ENCODE measurements around the gene SNX14.
"Not testable (repeated sequence)": the region's sequence is repeated elsewhere in the genome, so short reads cannot be mapped to it uniquely, and the experiment has no call there.

SNX14 gene

DNA sequence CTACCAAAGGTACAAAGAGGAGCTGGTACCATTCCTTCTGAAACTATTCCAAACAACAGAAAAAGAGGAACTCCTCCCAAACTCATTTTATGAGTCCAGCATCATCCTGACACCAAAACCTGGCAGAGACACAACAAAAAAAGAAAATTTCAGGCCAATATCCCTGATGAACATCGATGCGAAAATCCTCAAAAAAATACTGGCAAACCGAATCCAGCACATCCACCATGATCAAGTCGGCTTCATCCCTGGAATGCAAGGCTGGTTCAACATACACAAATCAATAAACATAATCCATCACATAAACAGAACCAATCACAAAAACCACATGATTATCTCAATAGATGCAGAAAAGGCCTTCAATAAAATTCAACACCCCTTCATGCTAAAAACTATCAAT is 10.8 kb downstream of the SNX14 start:
- not testable (repeated sequence) for DNase-seq

DNA sequence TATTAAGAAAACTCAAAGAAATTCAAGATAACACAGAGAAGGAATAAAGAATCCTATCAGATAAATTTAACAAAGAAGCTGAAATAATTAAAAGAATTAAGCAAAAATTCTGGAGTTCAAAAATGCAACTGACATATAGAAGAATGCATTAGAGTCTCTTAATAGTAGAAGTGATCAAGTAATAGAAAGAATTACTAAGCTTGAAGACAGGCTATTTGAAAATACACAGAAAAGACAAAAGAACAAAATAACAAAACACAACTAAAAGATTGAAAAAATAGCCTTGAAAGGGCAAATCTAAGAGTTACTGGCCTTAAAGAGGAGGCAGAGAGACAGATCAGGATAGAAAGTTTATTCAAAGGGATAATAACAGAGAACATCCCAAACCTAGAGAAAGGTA is 12.1 kb downstream of the SNX14 start:
- DNase-seq = no peak

DNA sequence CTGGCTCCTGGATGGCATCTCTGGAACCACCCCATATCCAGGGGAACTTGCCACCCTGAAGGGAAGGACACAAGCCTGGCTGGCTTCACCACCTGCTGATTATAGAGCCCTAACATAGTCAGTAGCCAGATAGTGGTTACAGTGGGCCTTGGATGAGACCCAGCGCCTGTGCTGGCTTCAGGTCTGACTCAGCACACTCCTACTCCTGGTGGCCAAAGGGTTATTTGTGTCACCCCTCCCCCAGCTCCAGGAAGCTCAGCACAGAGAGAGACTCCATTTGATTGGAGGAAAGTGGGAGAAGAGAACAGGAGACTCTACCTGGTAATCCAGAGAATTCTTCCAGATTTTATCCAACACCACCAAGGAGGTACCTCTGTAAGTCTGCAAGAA is 12.8 kb downstream of the SNX14 start:
- DNase-seq = peak; percentile 32

DNA sequence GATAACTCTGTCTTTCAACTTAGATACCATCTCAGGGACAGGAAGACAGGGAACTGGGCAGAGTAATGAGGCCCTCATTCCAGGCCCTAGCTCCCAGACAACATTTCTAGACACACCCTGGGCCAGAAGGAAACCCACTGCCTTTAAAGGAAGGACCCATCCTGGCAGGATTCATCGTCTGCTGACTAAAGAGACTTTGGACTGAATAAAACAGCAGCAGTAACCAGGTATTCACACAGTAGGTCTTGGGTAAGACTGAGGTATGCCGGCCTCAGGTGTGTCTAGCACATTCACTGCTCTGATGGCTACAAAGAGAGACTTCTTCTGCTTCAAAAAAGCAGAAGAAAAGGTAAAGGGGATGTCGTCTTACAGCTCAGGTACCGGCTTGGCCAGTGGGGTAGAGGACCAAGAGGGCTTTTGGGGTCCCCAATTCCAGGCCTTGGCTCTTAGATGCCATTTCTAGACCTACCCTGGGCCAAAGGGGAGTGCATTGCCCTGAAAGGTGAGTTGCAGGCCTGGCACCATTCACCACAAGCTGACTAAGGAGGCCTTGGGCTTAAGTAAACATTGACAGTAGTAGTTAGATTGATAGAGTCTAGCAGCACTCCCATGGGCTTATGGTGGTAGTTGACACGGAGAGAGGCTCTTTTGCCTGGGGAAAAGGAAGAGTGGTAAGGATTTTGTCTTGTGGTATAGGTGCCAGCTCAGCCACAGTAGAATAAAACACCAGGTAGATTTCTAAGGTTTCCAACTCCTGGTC is 13.4 kb downstream of the SNX14 start:
- DNase-seq = peak; percentile 7

- no peak for DNase-seq
These were observed 14.1 kb downstream of the SNX14 start for GRCh38 chr6:85579581-85579980.

DNA sequence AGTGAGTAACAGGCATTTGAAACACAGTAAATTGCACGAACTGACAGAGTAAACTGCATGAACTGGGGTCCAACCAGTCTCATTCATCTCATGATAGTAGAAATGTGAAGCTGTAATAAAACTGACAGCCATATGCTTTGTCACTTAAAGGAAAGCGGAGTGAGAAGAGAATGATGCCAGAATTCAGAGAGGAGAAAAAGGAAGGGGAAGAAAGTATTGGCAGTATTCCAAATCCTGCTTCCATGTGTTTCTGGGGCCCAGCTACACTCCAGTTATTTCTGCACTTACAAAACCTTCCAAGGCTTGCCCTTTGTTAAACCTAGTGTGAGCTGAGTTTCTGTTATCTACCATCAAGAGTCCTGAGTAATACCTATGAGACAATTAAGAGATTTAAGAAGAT is 17.2 kb downstream of the SNX14 start:
- no peak for DNase-seq

DNA sequence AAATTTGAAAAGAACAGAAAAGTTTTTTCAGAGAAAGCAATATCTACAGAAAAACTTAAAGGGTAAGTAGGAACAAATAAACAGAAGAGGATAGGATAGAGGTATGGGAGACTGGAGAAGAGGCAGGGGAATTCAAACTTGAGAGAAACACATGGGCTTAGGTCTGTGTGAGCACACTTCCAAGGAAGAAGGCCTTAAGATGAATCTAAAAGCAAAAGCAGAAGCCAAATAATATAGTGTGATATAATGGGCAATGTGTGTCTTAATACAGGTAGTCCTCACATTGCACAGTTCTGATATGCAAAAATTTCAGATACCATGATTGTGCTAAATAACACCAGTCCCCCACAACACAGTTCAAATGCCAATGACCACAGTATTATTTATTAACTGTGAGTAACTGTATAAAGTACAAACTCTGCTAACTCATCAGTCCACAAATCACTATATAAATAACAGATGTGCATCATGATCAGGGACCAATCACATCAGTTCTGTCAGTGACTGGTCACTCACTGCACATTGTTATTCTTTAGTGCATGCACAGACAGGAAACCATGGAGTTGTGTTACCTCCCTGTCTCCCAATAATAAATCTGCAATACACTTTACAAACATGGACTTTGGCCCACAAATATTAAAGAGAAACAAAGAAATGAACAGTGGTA is 18.6 kb downstream of the SNX14 start:
- DNase-seq = peak; percentile 79

DNA sequence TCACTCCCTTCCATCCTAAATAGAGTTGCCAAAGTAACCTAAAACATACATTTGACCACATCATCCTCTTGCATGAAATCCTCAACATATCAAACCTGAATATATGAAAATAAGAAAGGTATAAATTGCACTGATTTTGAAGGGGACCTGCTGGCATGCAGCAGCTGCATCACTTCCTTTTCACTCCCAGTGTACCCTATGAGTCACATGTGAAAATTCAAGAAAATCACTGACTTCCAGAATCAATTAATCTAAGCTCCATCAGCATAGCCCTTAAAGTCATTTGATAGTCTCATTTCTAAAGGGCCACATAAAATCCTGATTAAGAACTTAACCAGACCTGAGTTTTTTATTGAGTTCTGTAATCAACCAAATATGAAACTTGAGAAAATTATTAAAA is 24.3 kb downstream of the SNX14 start:
- peak; percentile 17 for DNase-seq

DNA sequence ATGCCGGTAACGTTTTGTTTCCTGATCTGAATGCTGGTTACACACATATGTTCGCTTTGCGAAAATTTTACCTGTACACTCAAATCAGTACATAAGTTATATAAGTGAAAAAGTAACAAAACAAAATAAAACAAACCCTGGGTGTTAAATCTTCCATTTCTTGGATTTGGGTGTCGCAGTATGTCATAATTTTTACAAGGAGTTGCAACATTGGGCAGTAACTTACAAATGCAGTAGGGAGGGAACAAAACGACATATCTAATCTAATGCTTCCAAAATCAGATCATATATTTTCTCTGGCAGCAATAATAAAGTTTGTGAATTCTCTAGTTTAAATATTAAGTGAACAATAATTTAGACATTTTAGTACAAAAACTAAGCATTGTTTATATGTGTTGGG is 25.2 kb downstream of the SNX14 start:
- no peak for DNase-seq

DNA sequence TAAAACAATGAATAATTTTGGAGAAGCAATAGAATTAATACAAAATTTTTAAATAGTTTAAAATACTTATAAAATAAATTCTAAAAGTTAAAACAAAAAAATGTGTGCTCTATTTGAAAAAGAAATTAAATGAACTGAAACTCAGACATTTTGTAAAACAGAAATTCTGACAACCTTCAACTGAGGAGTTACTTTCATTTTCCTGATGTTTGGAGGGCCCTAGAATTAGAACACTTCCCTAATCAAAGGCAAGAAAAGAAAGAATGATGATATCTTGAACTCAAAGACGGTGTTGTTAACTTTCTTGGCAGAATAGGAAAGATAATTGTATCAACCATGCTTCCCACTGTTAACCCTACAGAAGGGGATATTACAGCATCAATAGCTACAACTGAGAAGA is 27.9 kb downstream of the SNX14 start:
- DNase-seq = no peak

DNA sequence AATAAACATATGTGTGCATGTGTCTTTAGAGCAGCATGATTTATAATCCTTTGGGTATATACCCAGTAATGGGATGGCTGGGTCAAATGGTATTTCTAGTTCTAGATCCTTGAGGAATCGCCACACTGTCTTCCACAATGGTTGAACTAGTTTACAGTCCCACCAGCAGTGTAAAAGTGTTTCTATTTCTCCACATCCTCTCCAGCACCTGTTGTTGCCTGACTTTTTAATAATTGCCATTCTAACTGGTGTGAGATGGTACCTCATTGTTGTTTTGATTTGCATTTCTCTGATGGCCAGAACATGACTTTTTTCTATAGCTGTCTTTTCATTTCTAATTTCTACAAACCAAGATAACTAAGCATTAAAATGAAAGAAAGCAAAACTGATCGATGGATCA is 29.4 kb downstream of the SNX14 start:
- DNase-seq = not testable (repeated sequence)

- DNase-seq = no peak
These were observed 31.8 kb downstream of the SNX14 start for GRCh38 chr6:85561750-85562357.

- no peak for DNase-seq
These were observed 36.5 kb downstream of the SNX14 start for GRCh38 chr6:85556992-85557668.

GRCh38 chr6:85552652-85553051 is 41.0 kb downstream of the SNX14 start:
- DNase-seq = no peak

GRCh38 chr6:85551264-85551663 is 42.4 kb downstream of the SNX14 start:
- peak; percentile 1 for DNase-seq

GRCh38 chr6:85547719-85548118 is 45.9 kb downstream of the SNX14 start:
- DNase-seq = no peak

DNA sequence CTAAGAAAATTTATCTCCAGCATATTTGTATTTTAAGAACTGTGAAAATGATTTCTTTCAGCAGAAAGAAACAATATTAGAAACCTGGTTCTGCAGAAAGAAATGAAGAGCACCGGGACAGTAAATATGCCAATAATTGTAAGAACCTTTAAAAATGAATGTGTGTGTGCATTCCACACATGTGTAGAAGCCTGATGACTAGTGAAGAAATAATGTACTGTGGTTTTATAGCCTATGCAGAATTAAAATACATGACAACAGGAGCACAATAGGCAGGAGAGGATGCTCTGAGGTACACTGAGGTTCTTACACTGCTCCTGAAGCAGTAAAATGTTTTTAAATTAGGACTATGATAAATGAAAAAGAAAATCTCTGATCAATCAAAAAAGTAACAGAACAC is 48.9 kb downstream of the SNX14 start:
- DNase-seq = peak; percentile 40

DNA sequence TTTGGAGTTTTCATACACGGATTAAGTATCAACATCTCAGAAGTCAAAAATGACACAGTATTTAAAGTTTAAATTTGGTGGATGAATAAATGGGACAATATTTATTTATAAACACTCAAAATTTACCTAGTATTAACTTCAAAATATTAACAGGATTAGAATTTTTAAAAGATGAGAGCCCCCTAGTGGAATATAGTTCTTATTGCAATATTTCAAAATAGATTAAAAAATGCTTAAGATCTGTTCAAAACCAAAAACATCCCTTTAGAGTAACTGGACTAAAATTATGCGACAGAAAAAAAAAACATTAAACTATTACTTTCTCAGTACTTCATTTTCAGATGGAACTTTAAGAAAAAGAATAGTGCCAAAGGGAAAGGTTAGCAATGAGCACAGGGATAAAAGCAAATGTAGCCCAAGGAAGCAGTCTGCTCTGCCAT is 56.6 kb downstream of the SNX14 start:
- peak; percentile 17 for DNase-seq

DNA sequence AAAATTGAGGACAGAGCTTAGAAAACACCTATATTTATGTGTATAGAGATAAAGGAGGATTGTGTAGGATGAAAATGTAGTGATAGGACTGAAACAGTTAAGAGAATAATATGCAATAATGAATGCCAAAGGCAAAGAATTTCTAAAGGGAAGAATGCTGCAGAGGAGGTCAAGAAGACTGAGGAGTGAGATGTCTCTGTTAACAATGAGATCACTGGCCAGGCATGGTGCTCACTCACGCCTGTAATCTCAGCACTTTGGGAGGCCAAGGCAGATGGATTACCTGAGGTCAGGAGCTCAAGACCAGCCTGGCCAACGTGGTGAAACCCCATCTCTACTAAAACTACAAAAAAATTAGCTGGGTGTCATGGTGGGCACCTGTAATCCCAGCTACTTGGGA is 69.4 kb downstream of the SNX14 start:
- DNase-seq = not testable (repeated sequence)

DNA sequence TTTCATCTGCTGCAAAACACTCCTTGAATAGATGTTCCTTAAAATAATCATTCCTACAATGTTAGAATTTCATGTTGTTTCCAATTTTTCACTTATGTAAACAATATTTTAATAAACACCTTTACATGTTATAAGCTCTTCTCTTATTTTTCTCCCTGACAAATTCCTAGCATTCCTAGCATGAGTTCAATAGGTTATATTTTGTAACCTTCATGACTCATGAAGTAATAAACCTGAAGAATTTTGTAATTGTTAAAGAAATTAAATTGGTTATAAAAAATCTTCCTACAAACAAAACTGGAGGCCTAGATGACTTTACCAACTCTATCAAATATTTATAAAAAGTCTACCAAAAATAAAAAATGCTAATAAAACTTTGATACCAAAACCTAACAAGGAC is 77.5 kb downstream of the SNX14 start:
- peak; percentile 5 for DNase-seq

DNA sequence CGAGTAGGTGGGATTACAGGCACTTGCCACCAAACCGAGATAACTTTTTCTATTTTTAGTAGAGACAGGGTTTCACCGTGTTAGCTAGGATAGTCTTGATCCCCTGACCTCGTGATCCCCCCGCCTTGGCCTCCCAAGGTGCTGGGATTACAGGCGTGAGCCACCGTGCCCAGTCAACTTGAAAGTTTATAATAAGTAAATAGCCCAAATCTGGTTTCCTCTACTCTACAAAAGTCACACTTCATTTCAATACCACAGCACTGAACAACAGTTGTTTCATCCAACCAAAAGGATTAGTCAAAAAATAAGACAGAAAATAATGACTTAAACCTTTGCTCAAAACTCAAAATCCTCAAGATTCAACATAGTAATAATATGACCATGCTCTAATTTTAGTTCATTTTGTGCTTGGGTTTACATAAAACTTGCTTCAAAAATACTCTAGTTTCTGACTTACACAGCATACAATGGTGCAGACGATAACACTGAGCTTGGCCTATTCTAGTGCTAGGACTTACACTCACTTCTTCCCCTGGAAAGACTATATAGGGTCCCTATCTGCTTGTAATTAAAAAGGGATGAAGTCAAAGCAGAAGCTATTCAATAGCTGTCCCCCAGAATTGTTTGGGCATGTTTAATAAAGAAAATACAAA is 87.1 kb downstream of the SNX14 start:
- DNase-seq = no peak

DNA sequence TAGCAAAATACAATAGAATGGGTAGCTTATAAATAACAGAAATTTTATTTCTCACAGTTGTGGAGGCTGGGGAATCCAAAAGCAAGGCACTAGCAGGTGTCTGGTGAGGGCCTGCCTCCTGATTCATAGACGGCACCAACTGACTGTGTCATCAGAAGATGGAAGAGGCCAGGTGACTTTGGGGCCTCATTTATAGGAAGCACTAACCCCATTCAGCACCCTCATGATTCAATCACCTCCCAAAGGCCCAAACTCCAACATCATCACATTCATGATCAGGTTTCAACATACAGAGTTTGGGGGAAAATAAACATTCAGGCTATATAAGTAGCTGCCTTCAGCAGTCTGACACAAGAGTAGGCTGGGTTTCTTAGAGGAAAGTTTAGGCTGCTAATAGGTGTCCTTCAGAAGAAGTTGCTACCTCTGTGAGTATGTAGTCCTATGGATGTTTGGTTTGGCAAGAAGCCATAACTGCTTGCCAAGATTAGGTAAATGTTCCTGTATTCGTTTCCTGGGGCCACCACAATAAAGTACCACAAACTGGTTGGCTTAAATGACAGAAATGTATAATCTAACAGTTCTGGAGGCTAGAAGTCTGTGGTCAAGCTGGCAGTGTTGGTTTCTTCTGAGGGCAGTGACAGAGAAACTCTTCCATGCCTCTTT is 94.9 kb downstream of the SNX14 start:
- DNase-seq = peak; percentile 9
